NT2/D1 (cell line): Measurements from ENCODE around the gene CTSC.

Experiments used
- SUZ12 ChIP-seq: IDR thresholded peaks from 2 replicates; pipeline ENCODE4 v1.6.1; 2011; ENCODE audit not compliant: insufficient read length, insufficient read depth; ENCODE audit errors: extremely low read depth
- YY1 ChIP-seq: IDR thresholded peaks from 2 replicates; pipeline ENCODE4 v1.6.1; 2011; ENCODE audit not compliant: insufficient read length, insufficient read depth

GRCh38 chr11:88308576-88308975 lies 29.0 kb downstream of the CTSC start:
- no peak for TF ChIP-seq SUZ12
- no peak for TF ChIP-seq YY1
